ENCODE data around the gene ZNHIT2.
"Not testable (repeated sequence)": the region's sequence is repeated elsewhere in the genome, so short reads cannot be mapped to it uniquely, and the experiment has no call there.

Gene ZNHIT2

DNA sequence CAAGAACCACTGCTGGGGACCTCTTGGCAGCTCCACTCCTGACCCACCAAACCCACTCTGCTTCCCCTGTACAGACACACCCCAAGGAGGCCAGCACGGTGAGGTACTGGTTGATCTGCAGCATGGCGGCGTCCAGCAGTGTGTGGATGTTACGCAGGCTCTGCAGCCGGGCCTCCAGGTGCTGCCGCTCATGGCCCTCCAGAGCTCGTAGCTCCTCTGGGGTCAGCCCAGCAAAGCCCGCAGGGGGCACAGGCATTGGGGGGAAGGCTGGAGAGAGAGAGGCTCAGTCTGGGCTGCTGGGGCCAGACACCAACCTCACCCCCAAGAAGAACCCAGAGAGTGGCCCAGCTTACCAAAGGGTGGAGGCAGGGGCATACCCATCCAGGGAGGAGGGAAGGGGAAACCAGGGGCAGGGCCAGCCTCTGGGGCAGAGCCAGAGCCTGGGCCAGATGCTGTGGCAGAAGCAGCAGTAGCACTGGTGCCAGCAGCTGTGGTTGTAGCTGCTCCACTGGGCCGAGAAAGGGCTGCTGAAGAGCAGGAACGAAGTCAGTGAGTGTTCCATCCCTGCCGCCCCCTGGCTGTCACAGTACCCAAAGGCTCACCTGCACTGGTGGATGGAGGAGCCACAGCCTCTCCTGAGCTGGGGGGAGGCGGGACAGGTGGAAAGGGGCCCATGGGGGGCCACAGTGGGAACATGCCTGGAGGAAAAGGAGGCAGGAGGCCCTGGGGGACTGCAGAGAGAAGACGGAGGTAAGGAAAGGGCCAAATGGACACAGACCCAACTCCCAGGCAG lies 12.3 kb upstream of the ZNHIT2 start:
- Mint-ChIP-seq H3K27me3 (no peaks in the 10 kb centered on the region), H3K4me1 (peaks cover 72% of the 10 kb centered on the region), H3K9me3 (no peaks in the 10 kb centered on the region), H3K27ac (peak overlapping the region; percentile 98), H3K36me3 (peaks cover 70% of the 10 kb centered on the region), H3K4me3 (peak overlapping the region; percentile 73)
- no peak for ATAC-seq

DNA sequence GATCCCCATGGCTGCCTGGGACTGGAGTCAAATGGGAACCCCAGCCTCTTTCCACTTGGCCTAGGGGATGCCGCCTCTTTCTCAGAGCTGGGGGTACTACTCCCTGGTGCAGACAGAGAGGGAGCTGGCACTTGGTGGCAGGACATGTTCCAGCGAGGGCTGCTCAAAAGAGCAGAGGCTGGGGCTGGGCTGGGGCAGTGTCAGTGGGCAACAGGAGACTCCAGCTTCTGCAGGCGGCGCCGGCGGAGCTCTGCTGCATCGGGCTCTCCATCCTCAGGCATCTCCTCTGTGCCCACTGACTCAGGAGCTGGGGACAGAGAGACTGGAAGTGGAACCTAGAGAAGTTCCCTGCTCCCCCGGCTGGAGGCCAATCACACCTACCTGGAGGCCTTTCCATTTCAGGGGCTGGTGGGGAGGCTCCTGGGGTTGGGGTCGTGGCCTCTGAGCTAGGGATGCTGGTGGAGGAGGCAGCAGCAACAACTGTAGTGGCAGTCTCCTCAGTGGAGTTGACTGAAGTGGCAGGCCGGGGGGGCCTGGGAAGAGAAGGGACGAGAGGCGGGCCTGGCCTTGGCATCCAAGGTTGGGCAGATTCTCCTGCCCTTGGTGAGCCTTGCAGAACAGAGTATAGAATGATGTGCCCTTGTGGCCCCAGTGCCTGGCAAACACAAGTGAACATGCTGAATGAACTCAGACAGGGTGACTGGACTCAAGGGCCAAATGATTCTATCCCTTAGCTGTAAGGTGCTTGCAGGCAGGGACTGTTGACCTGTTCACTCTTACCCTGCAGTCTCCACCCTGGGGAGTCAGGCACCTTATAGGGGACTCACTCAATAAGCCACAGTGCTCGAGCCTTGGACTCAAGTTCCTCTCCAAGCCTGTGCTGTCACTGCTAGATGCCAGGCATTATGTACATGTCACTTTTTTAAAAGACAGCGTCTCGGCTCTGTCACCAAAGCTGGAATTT lies 11.0 kb upstream of the ZNHIT2 start:
- Mint-ChIP-seq H3K27ac (no peak overlapping the region), H3K27me3 (no peaks in the 10 kb centered on the region), H3K4me3 (no peak overlapping the region), H3K4me1 (peaks cover 78% of the 10 kb centered on the region), H3K9me3 (no peaks in the 10 kb centered on the region), H3K36me3 (peaks cover 71% of the 10 kb centered on the region)
- ATAC-seq = no peak

DNA sequence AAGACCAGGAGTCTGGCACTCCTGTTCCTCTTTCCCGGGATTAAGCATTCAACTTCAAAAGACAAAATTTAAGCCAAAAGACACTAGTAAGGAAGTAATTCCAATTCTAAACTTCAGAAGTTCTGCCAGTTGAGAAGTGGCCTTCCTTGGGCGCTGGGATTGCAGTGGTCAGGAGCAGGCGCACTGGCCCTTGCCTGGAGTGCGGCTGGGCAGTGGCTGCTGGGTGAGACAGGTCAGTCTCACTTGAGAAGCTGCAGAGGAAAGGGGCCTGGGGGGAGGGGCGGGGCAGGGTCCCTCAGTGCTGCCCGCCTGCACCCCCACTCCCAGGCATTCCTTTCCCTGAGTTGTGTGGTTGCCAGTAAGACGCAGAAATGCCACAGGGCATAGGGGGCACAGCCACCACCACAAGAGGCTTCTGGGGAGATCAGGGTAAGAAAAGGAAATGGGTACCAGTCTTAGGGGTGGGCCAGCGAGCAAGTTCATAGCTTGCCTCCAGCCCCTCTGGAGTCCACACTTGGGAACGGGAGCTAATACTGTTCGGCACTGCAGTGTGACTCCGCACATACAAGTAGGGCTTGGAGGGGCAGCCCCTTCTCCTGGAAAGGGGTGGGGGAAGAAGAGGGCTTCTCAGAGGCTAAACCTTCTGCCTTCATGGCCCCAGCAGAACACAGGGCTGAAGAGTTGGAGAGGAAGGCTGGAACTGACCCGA lies 10.1 kb upstream of the ZNHIT2 start:
- H3K27ac Mint-ChIP-seq = peak overlapping the region; percentile 38
- H3K9me3 Mint-ChIP-seq = no peaks in the 10 kb centered on the region
- peaks cover 77% of the 10 kb centered on the region for H3K4me1 Mint-ChIP-seq
- peaks cover 62% of the 10 kb centered on the region for H3K36me3 Mint-ChIP-seq
- no peak for ATAC-seq
- H3K4me3 Mint-ChIP-seq = no peak overlapping the region
- no peaks in the 10 kb centered on the region for H3K27me3 Mint-ChIP-seq

DNA sequence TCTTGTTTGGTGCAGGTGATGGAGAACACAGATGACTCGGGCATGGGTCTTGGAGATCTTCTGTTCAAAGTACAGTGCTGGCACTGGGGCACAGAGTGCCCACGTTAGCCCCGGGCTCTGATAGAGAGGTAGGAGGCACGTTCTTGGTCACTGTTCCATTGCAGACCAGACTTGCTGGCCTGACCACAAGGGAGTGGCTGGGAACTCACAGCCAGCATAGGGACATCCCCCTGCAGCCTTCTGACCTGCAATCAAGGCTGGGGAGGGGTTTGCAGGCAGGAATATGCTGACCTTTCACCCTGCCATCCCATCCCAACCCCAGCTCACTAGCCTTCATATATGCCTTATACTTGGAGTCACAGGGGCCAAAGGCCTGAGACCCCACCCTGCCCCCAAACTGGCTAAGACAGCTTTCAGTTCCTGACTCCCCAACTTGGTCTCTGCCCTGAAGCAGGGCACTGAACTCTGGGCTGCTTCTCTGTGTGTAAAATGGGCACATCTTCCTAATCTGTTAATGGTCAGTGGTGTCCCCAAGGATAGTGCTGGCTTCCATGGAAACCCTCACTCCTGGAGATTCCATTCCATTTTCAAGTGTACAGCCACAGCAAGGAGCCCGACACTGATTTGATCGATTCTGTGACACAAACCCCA lies 9.2 kb upstream of the ZNHIT2 start:
- H3K4me3 Mint-ChIP-seq = no peak overlapping the region
- peak overlapping the region; percentile 38 for H3K27ac Mint-ChIP-seq

DNA sequence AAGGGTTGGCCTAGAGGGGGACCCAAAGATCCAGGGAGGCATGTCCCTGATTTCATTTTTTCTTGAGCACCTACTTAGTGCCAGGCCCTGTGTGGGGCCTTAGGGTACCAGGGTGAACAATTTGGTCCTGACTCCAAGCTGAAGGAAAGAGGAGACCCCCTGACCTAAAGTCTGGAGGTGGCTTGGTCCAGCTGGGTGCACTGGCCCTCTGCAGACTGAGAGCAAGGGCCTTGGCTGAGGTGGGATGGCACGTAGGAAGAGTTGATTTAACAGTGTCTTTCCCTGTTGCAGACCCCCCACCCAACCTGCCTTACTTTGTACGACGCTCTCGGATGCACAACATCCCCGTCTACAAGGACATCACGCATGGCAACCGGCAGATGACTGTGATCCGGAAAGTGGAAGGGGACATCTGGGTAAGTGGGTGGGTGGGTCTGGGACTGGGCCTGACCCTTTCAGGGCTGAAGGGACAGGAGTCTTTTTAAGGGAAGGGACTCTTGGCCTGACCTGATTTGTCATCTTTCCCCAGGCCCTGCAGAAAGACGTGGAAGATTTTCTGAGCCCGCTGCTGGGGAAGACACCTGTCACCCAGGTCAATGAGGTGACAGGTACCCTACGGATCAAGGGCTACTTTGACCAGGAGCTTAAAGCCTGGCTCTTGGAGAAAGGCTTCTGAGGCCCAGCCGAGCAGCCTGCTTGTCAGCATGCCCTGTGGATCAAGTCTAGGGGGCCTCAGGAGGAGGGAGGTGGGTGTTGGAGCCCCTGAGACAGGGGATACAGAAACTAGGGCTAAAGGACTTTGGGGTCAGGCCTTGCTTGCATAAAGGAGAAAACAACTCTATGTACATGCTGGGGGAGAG lies 7.9 kb upstream of the ZNHIT2 start:
- Mint-ChIP-seq H3K36me3 (peaks cover 67% of the 10 kb centered on the region), H3K27me3 (no peaks in the 10 kb centered on the region), H3K4me3 (no peak overlapping the region)

More for the DNA sequence above, 9.2 kb upstream of the ZNHIT2 start:
- peaks cover 62% of the 10 kb centered on the region for H3K36me3 Mint-ChIP-seq
- ATAC-seq = no peak
- no peaks in the 10 kb centered on the region for H3K27me3 Mint-ChIP-seq
- no peaks in the 10 kb centered on the region for H3K9me3 Mint-ChIP-seq
- peaks cover 75% of the 10 kb centered on the region for H3K4me1 Mint-ChIP-seq

DNA sequence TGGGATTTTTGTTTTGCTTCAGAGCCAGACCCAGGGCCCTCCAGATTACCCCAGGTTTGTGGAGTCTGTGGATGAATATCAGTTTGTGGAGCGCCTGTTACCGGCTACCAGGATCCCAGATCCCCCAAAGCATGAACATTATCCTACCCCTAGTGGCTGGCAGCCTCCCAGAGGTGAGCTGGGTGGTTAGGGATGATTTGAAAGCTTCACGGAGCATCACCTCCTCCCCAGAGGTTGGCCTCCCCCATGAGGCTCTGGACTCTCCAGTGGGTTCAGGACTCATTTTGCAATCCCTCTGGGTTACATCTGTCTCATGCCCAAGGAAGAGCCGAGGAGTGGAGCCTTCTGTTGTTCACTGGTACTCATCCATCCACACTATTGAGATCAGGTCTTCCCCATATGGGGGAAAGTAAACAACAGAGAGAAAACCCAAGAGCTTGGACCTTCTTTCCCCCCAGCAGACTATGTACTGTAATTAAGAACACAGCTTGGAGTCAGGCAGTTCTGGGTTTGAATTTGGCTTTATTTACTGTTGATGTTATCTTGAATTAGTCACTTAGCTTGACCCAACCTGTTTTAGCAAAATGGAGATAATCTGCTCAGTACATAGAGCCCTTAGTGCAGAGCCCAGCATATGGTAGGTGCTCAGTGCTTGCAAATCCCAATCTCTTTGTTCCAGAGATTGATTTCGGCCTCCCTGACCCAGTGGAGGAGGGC lies 7.1 kb upstream of the ZNHIT2 start:
- peaks cover 63% of the 10 kb centered on the region for H3K36me3 Mint-ChIP-seq
- peaks cover 72% of the 10 kb centered on the region for H3K4me1 Mint-ChIP-seq
- ATAC-seq = no peak
- no peak overlapping the region for H3K4me3 Mint-ChIP-seq
- H3K27ac Mint-ChIP-seq = no peak overlapping the region
- H3K9me3 Mint-ChIP-seq = no peaks in the 10 kb centered on the region
- H3K27me3 Mint-ChIP-seq = no peaks in the 10 kb centered on the region

More for the DNA sequence above, 7.9 kb upstream of the ZNHIT2 start:
- peaks cover 75% of the 10 kb centered on the region for H3K4me1 Mint-ChIP-seq
- H3K9me3 Mint-ChIP-seq = no peaks in the 10 kb centered on the region
- no peak overlapping the region for H3K27ac Mint-ChIP-seq
- no peak for ATAC-seq

DNA sequence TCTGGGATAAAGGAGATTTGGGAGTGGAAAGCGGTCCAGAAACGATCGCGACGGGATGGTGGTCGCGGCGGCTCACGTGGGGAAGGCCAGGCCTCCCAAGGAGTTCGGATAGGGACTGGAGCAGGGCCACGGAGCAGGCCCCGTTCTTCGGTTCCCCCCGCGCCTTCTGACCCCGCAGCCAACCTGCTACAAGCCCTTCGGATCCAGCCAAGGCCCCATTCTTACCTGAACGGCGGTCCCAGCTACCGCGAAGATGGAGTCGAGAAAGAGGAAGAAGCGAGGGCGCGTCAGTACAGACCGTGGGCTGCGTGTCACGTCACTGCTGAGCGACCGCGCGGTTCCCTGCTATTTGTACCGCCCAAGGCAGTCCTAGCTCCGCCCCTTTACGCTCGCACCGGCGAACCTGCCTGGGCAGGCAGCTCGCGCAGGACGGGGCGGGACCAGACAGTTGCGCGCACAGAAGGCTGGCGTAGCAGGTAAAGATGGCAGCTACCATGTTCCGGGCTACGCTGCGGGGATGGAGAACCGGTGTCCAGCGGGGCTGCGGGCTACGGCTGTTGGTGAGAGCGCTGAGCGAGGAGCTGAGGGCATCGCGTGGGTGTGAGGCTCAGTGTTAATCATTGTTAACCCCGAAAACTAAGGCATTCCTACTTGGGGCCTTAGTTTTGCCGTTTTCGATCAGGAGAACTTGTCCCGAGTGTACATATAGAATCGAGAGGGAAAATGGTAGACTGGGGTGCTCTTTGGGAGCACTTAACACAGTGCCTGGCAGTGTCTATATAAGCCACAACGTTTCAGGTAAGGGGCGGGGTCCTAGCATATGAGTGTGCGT lies 4.6 kb upstream of the ZNHIT2 start, which contains the start of the genes FAU and MRPL49:
FAU (minus strand) TSS at position 270 of the 832 bp plus-strand sequence. CDS start 321 bp downstream, outside the sequence.
MRPL49 (plus strand) TSS at position 457 of the 832 bp plus-strand sequence; CDS start at position 483, 26 bp downstream.
- H3K27ac Mint-ChIP-seq = peak within 1 kb of the TSS; percentile 100
- H3K27me3 Mint-ChIP-seq = no peaks in the 10 kb centered on the region
- peak within 1 kb of the TSS; percentile 99 for H3K4me3 Mint-ChIP-seq
- no peaks in the 10 kb centered on the region for H3K9me3 Mint-ChIP-seq
- H3K4me1 Mint-ChIP-seq = peaks cover 69% of the 10 kb centered on the region
- ATAC-seq = peak; percentile 93
- peaks cover 57% of the 10 kb centered on the region for H3K36me3 Mint-ChIP-seq

DNA sequence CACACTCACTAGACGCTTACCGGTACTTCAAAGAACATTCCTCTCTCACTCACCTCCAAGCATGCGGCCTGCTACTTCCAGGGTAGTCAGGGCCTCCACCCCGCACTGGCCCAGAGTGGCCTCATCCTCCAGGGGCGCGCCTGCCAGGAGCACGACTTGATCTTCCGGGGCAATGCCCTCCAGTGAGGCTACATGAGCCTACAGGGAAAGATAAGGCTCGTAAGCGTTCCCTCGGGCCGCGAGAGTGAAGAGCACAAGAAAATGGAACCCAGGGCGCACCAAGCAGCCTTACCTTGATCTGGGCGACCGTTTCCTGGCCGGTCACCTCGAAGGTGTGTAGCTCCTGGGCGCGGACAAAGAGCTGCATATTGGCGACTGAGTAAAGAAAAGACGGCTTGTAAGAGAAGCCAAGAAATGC lies 4.0 kb upstream of the ZNHIT2 start:
- Mint-ChIP-seq H3K4me1 (peaks cover 68% of the 10 kb centered on the region), H3K4me3 (peak overlapping the region; percentile 99)

DNA sequence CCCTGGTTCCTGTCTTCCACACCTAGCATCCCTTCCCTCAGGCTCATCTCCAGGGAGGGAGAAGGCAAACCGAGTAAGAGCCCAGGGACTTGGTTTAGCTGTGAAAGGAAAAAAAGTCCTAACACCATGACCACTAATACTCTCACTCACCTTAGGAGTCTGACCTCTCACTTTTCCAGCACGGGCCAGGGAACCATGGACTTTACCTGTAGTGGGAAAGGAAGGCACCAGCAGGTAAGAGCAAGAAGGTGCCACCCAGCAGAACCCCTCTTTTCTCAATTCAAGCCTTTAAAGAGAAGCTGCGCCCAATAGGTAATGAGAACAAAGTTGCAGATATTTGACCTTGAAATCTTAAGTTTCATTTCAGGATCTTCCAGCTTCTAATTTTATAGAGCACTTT lies 3.3 kb upstream of the ZNHIT2 start:
- Mint-ChIP-seq H3K4me3 (peak overlapping the region; percentile 99), H3K27me3 (no peaks in the 10 kb centered on the region), H3K4me1 (peaks cover 71% of the 10 kb centered on the region), H3K9me3 (no peaks in the 10 kb centered on the region), H3K36me3 (peaks cover 50% of the 10 kb centered on the region), H3K27ac (peak overlapping the region; percentile 100)
- ATAC-seq = no peak

More for the DNA sequence above, 4.0 kb upstream of the ZNHIT2 start:
- H3K27ac Mint-ChIP-seq = peak overlapping the region; percentile 100
- H3K9me3 Mint-ChIP-seq = no peaks in the 10 kb centered on the region
- no peak for ATAC-seq
- H3K36me3 Mint-ChIP-seq = peaks cover 53% of the 10 kb centered on the region
- H3K27me3 Mint-ChIP-seq = no peaks in the 10 kb centered on the region

DNA sequence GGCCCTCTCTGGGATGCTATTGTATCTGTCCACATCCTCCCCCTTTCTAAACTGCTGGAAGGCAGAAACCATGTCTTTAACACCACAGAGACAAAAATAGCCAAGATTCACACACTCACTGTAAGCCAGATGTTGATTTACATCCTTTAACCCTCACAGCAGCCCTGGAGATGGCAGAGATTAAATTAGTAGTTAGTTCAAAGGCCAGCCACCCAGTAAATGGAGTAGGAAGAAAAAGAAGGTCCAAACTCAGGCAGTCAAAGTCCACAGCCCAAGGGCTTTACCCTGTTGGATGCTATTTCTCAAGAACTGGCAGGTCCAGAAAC lies 2.1 kb upstream of the ZNHIT2 start:
- no peaks in the 10 kb centered on the region for H3K27me3 Mint-ChIP-seq
- ATAC-seq = no peak
- peak overlapping the region; percentile 100 for H3K27ac Mint-ChIP-seq
- H3K36me3 Mint-ChIP-seq = peaks cover 42% of the 10 kb centered on the region
- peaks cover 78% of the 10 kb centered on the region for H3K4me1 Mint-ChIP-seq
- peak overlapping the region; percentile 15 for H3K4me3 Mint-ChIP-seq
- H3K9me3 Mint-ChIP-seq = no peaks in the 10 kb centered on the region

DNA sequence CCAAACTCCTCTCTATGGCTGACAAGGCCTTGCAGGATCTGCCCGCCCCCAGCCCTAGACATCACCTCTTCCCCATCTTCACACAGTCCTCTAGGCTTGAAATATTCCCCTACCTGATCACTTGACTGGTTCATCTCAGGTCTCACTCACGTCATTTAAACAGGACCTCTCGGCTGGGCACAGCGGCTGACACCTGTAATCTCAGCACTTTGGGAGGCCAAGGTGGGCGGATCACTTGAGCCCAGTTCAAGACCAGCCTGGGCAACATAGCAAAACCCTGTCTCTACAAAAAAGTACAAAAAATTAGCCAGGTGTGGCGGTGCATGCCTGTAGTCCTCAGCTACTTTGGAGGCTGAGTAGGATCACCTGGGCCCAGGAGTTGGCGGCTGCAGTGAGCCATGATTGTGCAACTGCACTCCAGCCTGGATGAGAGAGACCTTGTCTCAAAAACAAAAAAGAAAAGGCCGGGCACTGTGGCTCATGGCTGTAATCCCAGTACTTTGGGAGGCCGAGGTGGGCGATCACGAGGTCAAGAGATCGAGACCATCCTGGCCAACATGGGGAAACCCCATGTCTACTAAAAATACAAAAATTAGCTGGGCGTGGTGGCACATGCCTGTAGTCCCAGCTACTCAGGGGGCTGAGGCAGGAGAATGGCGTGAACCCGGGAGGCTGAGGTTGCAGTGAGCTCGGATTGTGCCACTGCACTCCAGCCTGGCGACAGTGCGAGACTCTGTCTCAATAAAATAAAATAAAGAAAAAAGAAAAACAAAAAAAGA lies 1.6 kb upstream of the ZNHIT2 start:
- Mint-ChIP-seq H3K4me3 (peak overlapping the region; percentile 19), H3K4me1 (peaks cover 72% of the 10 kb centered on the region), H3K27ac (peak overlapping the region; percentile 100), H3K36me3 (peaks cover 42% of the 10 kb centered on the region)
- not testable (repeated sequence) for ATAC-seq, H3K9me3 Mint-ChIP-seq, H3K27me3 Mint-ChIP-seq
